ENCODE measurements around the gene FOXN1. TPM values are rescaled to one million over a fixed set of nuclear protein-coding genes. Genes with fewer than 3 reads are reported as not detected.
A peak's percentile ranks its signal among the peaks of the same experiment; 100 is the strongest.

FOXN1 gene
- total and polyA plus RNA-seq, 2 experiments from 2014 or later, result 0.87 TPM; not detected in 1

DNA sequence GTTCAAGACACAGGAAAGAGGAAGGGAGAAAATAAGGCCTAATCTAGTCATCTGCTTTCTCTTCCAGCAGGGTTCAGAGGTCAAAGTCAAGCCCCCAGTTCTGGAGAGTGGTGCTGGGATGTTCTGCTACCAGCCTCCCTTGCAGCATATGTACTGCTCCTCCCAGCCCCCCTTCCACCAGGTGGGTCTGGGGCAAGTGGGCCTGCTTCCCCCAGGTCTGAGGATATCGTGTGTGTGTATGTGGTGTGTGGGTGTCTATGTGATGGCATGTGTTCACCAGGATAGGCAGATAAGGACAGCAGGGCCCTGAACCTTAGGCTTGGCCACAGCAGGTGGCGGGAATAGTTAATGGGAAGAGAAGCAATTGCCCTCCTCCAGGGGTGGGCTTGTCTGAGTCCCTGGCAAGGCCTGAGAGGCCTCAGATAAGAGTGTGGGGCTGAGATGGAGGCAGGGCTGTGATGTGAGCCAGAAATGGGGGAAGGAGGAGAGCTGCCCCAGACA is 21.1 kb downstream of the FOXN1 start:
- Histone ChIP-seq H3K36me3 (replicated peaks; ENCODE audit: insufficient read depth, low read depth) (no peaks in the 10 kb centered on the region), H3K4me3 (no peak overlapping the region), H2AFZ (no peak overlapping the region), H3K27me3 (no peaks in the 10 kb centered on the region), H3K9me2 (replicated peaks; ENCODE audit: insufficient read depth) (no peaks in the 10 kb centered on the region), H3K9me3 (ENCODE audit: low read depth) (no peaks in the 10 kb centered on the region), H4K20me1 (ENCODE audit: insufficient read depth, poor library complexity, severe bottlenecking) (no peaks in the 10 kb centered on the region), H3K4me1 (ENCODE audit: insufficient read depth) (peaks cover 20% of the 10 kb centered on the region), H3K4me2 (no peak overlapping the region), H3K27ac (no peak overlapping the region), H3K79me2 (no peaks in the 10 kb centered on the region)
- no peak for DNase-seq (ENCODE audit: low spot score)
- TF ChIP-seq, protein P1, sequence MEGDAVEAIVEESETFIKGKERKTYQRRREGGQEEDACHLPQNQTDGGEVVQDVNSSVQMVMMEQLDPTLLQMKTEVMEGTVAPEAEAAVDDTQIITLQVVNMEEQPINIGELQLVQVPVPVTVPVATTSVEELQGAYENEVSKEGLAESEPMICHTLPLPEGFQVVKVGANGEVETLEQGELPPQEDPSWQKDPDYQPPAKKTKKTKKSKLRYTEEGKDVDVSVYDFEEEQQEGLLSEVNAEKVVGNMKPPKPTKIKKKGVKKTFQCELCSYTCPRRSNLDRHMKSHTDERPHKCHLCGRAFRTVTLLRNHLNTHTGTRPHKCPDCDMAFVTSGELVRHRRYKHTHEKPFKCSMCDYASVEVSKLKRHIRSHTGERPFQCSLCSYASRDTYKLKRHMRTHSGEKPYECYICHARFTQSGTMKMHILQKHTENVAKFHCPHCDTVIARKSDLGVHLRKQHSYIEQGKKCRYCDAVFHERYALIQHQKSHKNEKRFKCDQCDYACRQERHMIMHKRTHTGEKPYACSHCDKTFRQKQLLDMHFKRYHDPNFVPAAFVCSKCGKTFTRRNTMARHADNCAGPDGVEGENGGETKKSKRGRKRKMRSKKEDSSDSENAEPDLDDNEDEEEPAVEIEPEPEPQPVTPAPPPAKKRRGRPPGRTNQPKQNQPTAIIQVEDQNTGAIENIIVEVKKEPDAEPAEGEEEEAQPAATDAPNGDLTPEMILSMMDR (IDR thresholded peaks at IDR 0.05; ENCODE audit: poor library complexity), result no peak
- TF ChIP-seq EZH2 (IDR thresholded peaks at IDR 0.05; ENCODE audit: borderline replicate concordance), result no peak
- no peak for TF ChIP-seq EZH2phosphoT487 (IDR thresholded peaks at IDR 0.05; ENCODE audit: low read depth, severe bottlenecking, unreplicated experiment)
- 84% methylated on average over 2 of the region's 2 CpGs for WGBS (ENCODE audit: low lambda C conversion rate, missing lambda C conversion rate)

- 97% methylated on average over 2 of the region's 2 CpGs for WGBS (ENCODE audit: low lambda C conversion rate, missing lambda C conversion rate)
- no peaks in the 10 kb centered on the region for H3K9me3 ChIP-seq (ENCODE audit: low read depth)
- H3K9me2 ChIP-seq (replicated peaks; ENCODE audit: insufficient read depth), result no peaks in the 10 kb centered on the region
- no peaks in the 10 kb centered on the region for H3K79me2 ChIP-seq
- no peak overlapping the region for H3K4me3 ChIP-seq
- no peak overlapping the region for H3K4me2 ChIP-seq
- no peak overlapping the region for H3K27ac ChIP-seq
- H4K20me1 ChIP-seq (ENCODE audit: insufficient read depth, poor library complexity, severe bottlenecking), result no peaks in the 10 kb centered on the region
- peaks cover 20% of the 10 kb centered on the region for H3K4me1 ChIP-seq (ENCODE audit: insufficient read depth)
- no peak overlapping the region for H2AFZ ChIP-seq
- TF ChIP-seq, protein P1 (IDR thresholded peaks at IDR 0.05; ENCODE audit: poor library complexity), result no peak
- no peak for TF ChIP-seq EZH2 (IDR thresholded peaks at IDR 0.05; ENCODE audit: borderline replicate concordance)
- no peak for TF ChIP-seq EZH2phosphoT487 (IDR thresholded peaks at IDR 0.05; ENCODE audit: low read depth, severe bottlenecking, unreplicated experiment)
- DNase-seq (ENCODE audit: low spot score), result no peak
- no peaks in the 10 kb centered on the region for H3K27me3 ChIP-seq
- H3K36me3 ChIP-seq (replicated peaks; ENCODE audit: insufficient read depth, low read depth), result no peaks in the 10 kb centered on the region
These were observed 21.7 kb downstream of the FOXN1 start for GRCh38 chr17:28527859-28528258.

DNA sequence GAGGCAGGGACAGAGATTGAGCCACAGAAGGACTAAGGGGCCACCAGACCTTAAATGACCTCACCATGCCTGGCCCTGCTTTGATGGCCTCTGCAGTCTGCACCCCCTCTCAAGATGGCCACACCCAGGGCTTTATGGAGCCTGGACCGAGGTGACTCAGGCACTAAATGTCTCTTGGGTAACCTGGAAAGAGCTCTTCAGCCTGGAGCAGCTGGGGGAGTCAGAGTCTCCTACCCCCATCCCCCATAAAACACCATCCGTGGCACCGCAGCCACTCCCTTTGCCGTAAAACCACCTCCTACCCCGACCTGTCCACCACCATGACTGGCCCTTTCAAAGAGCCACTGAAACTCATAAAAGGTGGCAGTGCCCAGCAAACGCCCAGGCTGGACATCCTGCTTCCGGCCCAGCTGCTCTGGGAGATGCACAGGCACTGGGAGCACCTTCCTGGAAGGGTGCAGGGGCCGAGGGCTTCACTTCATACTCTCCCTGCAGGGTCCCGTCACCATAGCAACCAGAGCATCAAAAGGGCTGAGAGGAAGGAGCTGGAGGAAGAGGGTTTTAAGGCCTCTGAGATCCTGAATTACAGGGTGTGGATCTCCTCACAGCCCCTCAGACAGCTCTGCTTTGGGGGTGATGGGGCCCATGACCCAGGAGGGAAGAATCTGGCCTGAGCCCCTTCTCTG is 22.3 kb downstream of the FOXN1 start:
- no peak overlapping the region for H3K27ac ChIP-seq
- TF ChIP-seq EZH2 (IDR thresholded peaks at IDR 0.05; ENCODE audit: borderline replicate concordance), result no peak
- TF ChIP-seq, protein P1 (IDR thresholded peaks at IDR 0.05; ENCODE audit: poor library complexity), result no peak
- no peak for TF ChIP-seq EZH2phosphoT487 (IDR thresholded peaks at IDR 0.05; ENCODE audit: low read depth, severe bottlenecking, unreplicated experiment)
- WGBS (ENCODE audit: low lambda C conversion rate, missing lambda C conversion rate), result 76% methylated on average over 9 of the region's 9 CpGs

More for the DNA sequence above, 22.3 kb downstream of the FOXN1 start:
- no peak overlapping the region for H2AFZ ChIP-seq
- H3K4me2 ChIP-seq, result no peak overlapping the region
- DNase-seq (ENCODE audit: low spot score), result peak; percentile 65
- no peaks in the 10 kb centered on the region for H3K9me2 ChIP-seq (replicated peaks; ENCODE audit: insufficient read depth)
- H3K4me3 ChIP-seq, result no peak overlapping the region
- H3K9me3 ChIP-seq (ENCODE audit: low read depth), result no peaks in the 10 kb centered on the region
- H3K36me3 ChIP-seq (replicated peaks; ENCODE audit: insufficient read depth, low read depth), result no peaks in the 10 kb centered on the region
- H3K79me2 ChIP-seq, result no peaks in the 10 kb centered on the region
- no peaks in the 10 kb centered on the region for H3K27me3 ChIP-seq
- H4K20me1 ChIP-seq (ENCODE audit: insufficient read depth, poor library complexity, severe bottlenecking), result no peaks in the 10 kb centered on the region
- H3K4me1 ChIP-seq (ENCODE audit: insufficient read depth), result peaks cover 20% of the 10 kb centered on the region
